ENCODE data around the gene FUOM.

FUOM gene, protein sequence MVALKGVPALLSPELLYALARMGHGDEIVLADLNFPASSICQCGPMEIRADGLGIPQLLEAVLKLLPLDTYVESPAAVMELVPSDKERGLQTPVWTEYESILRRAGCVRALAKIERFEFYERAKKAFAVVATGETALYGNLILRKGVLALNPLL

DNA sequence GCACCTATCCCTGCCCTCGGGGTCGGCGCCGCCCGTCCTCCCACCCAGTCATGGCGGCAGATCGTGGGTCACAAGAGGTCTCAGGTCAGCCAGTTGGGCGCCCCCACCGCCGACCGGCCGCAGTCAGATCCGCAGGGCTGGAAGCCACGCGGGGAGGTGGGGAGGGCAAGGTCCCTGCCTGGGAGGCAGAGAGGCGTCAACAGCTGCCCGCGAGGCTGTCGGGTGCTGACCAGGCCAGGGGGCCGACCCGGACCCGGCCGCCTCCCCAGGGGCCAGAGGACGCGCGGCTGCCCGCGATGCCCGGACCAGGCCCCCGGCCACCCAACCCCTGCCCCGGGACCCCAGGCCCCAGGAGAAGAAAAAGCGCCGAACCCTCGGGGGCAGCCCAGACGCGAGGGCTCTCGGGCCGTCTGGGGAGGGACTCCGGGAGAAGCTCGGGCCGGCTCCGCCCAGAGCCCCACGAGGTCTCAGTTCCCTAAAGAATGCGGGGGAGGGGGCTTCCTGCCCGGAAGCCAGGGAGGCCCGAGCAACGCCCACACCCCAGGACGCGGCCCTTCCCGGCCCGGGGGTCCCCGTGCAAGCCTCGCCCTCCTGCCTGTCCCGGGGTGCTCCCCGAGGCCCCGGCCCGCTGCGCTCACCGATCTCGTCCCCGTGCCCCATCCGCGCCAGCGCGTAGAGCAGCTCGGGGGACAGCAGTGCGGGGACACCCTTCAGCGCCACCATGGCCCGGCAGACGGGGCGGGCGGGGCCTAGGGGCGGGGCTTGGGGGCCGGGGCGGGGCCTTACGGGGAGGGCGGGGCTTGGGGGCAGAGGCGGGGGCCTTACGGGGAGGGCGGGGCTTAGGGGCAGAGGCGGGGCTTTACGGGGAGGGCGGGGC is at the start of gene FUOM:
Gene FUOM (minus strand): TSS at position 735 of the 877 bp plus-strand sequence. CDS start 12 bp downstream, at position 723.
- no peaks in the 10 kb centered on the region for H3K9me3 ChIP-seq (ENCODE audit: insufficient read depth, low read depth, low read length)
- peak within 1 kb of the TSS; percentile 77 for H3K4me3 ChIP-seq (ENCODE audit: low read length)
- H3K27me3 ChIP-seq (ENCODE audit: insufficient read depth, low read length), result peaks cover 16% of the 10 kb centered on the region
- H3K36me3 ChIP-seq (ENCODE audit: insufficient read depth, low read depth, low read length), result peaks cover 8% of the 10 kb centered on the region
- no peaks in the 10 kb centered on the region for H3K4me1 ChIP-seq (ENCODE audit: insufficient read depth, low read length)
- H3K27ac ChIP-seq (ENCODE audit: low read length), result no peak within 1 kb of the TSS
- peak within 1 kb of the TSS; percentile 68; the same call in 1 of the 2 replicates for H3K9ac ChIP-seq (ENCODE audit: low read depth, low read length)

DNA sequence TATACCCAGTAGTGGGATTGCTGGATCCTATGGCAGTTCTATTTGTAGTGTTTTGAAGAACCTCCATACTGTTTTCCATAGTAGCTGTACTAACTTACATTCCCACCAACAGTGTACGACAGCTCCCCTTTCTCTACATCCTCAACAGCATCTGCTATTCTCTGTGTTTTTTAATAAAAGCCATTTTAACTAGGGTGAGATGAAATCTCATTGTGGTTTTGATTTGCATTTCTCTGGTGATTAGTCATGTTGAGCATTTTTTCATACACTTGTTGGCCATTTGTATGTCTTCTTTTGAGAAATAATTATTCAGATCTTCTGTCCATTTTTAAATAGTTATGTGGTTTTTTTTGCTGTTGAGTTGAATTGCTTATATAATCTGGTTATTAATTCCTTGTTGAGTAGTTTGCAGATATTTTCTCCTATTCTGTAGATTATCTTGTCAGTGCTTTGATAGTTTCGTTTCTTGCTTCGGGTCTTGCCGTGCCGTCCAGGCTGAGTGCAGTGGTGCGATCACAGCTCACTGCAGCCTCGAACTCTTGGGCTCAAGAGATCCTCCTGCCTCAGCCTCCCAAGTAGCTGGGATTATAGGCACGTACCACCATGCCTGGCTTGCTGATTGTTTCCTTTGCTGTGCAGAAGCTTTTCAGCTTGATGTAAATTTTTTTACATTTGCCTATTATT is 48.2 kb upstream of the FUOM start:
- H3K4me3 ChIP-seq (ENCODE audit: low read length), result no peak overlapping the region
- H3K9me3 ChIP-seq (ENCODE audit: insufficient read depth, low read depth, low read length), result peaks cover 8% of the 10 kb centered on the region; the same call in 1 of the 2 replicates
- H3K27me3 ChIP-seq (ENCODE audit: insufficient read depth, low read length), result no peaks in the 10 kb centered on the region
- H3K4me1 ChIP-seq (ENCODE audit: insufficient read depth, low read length), result no peaks in the 10 kb centered on the region
- H3K27ac ChIP-seq (ENCODE audit: low read length), result no peak overlapping the region
- no peak overlapping the region for H3K9ac ChIP-seq (ENCODE audit: low read depth, low read length)
- peaks cover 84% of the 10 kb centered on the region for H3K36me3 ChIP-seq (ENCODE audit: insufficient read depth, low read depth, low read length)

DNA sequence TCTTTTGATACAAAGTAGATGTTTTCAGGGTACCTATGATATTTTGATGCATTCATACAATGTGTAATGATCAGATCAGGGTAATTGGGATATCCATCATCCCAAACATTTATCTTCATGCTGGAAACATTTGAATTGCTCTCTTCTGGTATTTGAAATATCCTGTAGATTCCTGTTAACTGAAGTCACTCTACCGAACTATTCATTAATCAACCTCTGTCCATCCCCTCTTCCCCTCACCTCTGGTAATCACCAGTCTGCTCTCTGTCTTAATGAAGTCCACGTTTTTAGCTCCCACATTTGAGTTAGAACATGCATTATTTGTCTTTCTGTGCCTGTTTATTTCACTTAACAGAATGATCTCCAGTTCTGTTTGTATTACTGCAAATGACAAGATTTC is 47.5 kb upstream of the FUOM start:
- H3K4me3 ChIP-seq (ENCODE audit: low read length), result no peak overlapping the region
- no peak overlapping the region for H3K9ac ChIP-seq (ENCODE audit: low read depth, low read length)
- H3K27ac ChIP-seq (ENCODE audit: low read length), result no peak overlapping the region
- H3K9me3 ChIP-seq (ENCODE audit: insufficient read depth, low read depth, low read length), result 0 out of 2 replicates have a peak, but pooled peaks cover 3% of the 10 kb centered on the region
- H3K27me3 ChIP-seq (ENCODE audit: insufficient read depth, low read length), result no peaks in the 10 kb centered on the region
- no peaks in the 10 kb centered on the region for H3K4me1 ChIP-seq (ENCODE audit: insufficient read depth, low read length)
- peaks cover 84% of the 10 kb centered on the region for H3K36me3 ChIP-seq (ENCODE audit: insufficient read depth, low read depth, low read length)

DNA sequence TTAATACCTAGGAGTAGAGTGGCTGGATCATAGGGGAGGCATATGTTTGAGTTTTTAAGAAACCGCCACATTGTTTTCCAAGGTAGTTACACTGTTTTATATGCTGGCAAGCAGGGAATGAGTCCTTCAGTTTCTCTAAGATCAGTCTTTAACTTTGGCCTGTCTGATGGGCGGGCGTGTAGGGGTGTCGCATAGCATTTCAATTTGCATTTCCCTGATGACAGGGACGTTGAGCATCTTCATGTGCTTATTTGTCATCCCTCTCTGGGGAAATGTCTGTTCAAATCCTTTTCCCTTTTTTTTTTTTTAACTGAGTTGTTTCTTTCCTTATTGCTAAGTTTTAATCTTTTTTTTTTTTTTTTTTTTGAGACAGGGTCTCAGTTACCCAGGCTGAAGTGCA is 46.0 kb upstream of the FUOM start:
- Histone ChIP-seq H3K27me3 (ENCODE audit: insufficient read depth, low read length) (no peaks in the 10 kb centered on the region), H3K36me3 (ENCODE audit: insufficient read depth, low read depth, low read length) (peaks cover 84% of the 10 kb centered on the region), H3K9ac (ENCODE audit: low read depth, low read length) (no peak overlapping the region), H3K4me1 (ENCODE audit: insufficient read depth, low read length) (no peaks in the 10 kb centered on the region), H3K4me3 (ENCODE audit: low read length) (no peak overlapping the region), H3K27ac (ENCODE audit: low read length) (no peak overlapping the region), H3K9me3 (ENCODE audit: insufficient read depth, low read depth, low read length) (no peaks in the 10 kb centered on the region)

DNA sequence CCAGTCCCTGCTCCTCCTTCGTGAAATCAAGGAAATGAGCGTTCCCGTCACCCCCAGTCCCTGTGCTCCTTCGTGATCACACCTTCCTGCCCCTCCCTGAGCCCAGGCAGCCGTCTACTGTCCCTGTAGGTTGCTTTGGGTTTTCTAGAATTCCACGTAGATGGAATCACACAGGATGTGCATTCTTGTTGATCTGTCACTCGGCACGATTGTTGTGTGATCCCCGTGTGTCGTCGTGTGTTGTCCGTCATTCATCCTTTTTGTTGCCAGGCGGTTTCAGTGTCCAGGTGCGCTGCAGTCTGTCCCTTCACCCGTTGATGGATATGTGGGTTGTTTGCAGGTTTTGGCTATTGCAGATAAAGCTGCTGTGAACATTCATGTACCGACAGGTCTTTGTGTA is 45.5 kb upstream of the FUOM start:
- peaks cover 85% of the 10 kb centered on the region for H3K36me3 ChIP-seq (ENCODE audit: insufficient read depth, low read depth, low read length)
- H3K4me3 ChIP-seq (ENCODE audit: low read length), result no peak overlapping the region
- no peaks in the 10 kb centered on the region for H3K27me3 ChIP-seq (ENCODE audit: insufficient read depth, low read length)
- no peaks in the 10 kb centered on the region for H3K9me3 ChIP-seq (ENCODE audit: insufficient read depth, low read depth, low read length)
- H3K9ac ChIP-seq (ENCODE audit: low read depth, low read length), result no peak overlapping the region
- no peak overlapping the region for H3K27ac ChIP-seq (ENCODE audit: low read length)
- no peaks in the 10 kb centered on the region for H3K4me1 ChIP-seq (ENCODE audit: insufficient read depth, low read length)

DNA sequence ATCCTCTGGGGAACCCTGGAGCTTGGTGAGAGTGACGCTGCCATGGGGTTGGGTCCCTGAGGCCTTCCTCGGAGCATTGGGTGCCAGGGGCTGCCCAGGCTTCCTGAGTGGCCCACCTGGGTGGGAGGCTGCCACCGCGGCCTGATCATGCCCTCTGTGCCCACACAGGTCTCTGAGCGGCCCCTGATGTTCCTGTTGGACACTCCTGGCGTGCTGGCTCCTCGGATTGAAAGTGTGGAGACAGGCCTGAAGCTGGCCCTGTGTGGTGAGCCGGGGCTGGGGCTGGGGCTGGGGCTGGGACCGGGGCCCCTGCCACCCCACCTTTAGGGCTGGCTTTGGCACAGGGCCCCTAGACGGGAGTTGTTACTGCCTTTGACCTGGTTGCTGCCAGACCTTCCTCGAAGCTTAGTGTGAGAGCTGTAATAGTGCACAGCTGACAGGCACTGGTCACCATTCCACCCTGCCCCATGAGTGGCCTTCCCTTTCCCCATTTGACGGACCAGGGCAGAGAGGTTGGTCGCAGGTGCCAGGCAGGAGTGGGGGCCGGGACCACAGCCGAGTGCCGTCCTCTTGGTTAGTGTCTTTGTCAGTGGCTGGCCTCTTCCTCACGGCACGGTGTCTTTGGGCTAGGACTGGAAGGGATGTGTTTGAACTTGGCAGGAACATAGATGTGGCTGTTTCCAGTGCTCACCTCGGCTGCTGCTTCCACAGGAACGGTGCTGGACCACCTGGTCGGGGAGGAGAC is 44.3 kb upstream of the FUOM start:
- Histone ChIP-seq H3K27me3 (ENCODE audit: insufficient read depth, low read length) (no peaks in the 10 kb centered on the region), H3K36me3 (ENCODE audit: insufficient read depth, low read depth, low read length) (peaks cover 86% of the 10 kb centered on the region), H3K9ac (ENCODE audit: low read depth, low read length) (no peak overlapping the region), H3K4me3 (ENCODE audit: low read length) (no peak overlapping the region), H3K9me3 (ENCODE audit: insufficient read depth, low read depth, low read length) (no peaks in the 10 kb centered on the region), H3K4me1 (ENCODE audit: insufficient read depth, low read length) (no peaks in the 10 kb centered on the region), H3K27ac (ENCODE audit: low read length) (no peak overlapping the region)

DNA sequence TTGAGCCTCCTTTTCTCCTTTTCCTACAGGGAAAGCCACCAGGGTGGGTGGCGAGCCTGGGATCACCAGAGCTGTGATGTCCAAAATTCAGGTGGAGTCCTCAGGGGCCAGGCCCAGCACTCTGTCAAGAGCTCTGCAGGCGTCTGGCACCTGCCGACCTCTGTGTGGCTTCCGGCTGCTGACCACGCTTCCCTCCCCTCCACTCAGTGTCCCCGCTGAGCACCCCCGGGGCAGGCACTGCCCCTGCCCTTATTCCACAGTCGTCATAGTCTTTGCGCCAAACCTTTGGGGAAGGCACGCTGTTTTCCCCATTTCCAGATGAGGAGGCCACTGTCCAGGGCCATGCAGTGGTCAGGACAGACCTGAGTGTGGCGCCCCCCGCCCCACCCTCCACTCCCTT is 43.7 kb upstream of the FUOM start:
- no peaks in the 10 kb centered on the region for H3K9me3 ChIP-seq (ENCODE audit: insufficient read depth, low read depth, low read length)
- no peaks in the 10 kb centered on the region for H3K27me3 ChIP-seq (ENCODE audit: insufficient read depth, low read length)
- no peak overlapping the region for H3K4me3 ChIP-seq (ENCODE audit: low read length)
- peaks cover 85% of the 10 kb centered on the region for H3K36me3 ChIP-seq (ENCODE audit: insufficient read depth, low read depth, low read length)
- no peaks in the 10 kb centered on the region for H3K4me1 ChIP-seq (ENCODE audit: insufficient read depth, low read length)
- H3K9ac ChIP-seq (ENCODE audit: low read depth, low read length), result no peak overlapping the region
- H3K27ac ChIP-seq (ENCODE audit: low read length), result no peak overlapping the region

DNA sequence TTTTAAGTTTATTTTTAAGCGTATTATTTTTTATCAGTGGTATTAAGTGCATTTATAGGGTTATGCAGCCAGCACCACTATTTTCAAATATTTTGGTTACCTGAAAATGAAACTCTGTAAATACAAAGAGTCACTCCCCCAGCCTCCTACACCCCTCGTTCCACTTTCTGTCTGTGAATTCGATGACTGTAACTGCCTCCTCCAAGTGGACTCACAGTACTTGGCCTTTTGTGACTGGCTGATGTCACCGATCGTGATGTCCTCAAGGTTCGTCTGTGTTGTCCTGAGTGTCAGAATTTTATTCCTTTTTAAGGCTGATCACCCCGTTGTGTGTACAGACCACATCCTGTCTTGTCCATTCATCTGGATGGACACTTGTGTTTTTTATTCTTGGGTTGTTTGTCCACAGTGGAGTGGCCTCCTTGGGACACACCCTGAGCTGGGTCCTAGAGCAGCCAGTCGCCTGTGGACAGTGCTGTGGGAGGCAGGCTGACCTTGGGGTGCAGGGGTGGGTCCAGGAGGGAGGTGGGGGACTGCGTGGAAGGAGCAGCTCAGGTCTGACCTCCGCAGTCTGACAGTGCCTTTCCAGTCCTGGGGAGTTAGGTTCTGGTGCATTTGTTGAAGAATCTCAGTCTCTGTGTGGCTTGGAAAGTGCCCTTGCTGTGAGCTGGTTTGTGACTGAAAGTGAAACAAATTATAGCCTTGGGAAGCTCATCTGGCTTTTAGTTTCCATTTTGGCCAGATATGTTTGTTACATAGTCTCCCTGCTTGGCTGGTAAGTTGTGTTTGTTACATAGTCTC is 43.0 kb upstream of the FUOM start:
- Histone ChIP-seq H3K27me3 (ENCODE audit: insufficient read depth, low read length) (no peaks in the 10 kb centered on the region), H3K36me3 (ENCODE audit: insufficient read depth, low read depth, low read length) (peaks cover 89% of the 10 kb centered on the region), H3K27ac (ENCODE audit: low read length) (no peak overlapping the region), H3K9me3 (ENCODE audit: insufficient read depth, low read depth, low read length) (no peaks in the 10 kb centered on the region), H3K4me3 (ENCODE audit: low read length) (no peak overlapping the region), H3K4me1 (ENCODE audit: insufficient read depth, low read length) (no peaks in the 10 kb centered on the region), H3K9ac (ENCODE audit: low read depth, low read length) (no peak overlapping the region)

DNA sequence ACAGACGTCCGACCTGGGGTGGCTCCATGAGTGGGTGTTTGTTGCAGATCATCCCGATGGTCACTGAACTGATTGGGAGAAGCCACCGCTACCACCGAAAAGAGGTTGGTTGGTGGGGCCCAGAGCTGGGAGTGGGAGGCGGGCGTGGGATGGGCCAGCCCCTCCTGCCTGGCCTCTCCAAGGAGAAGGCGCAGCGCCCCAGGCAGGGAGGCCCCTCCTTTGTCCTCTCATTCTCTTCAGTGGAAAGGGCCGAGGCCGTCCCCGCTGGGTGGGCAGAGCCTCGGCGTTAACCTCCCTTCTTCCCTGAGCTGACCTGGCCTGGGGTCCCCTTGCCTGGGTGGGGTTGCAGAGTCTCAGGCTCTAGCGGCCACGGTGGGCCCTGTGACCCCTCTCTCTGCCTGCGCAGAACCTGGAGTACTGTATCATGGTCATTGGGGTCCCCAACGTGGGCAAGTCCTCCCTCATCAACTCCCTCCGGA is 41.3 kb upstream of the FUOM start:
- Histone ChIP-seq H3K9me3 (ENCODE audit: insufficient read depth, low read depth, low read length) (no peaks in the 10 kb centered on the region), H3K9ac (ENCODE audit: low read depth, low read length) (no peak overlapping the region), H3K36me3 (ENCODE audit: insufficient read depth, low read depth, low read length) (peaks cover 78% of the 10 kb centered on the region), H3K27me3 (ENCODE audit: insufficient read depth, low read length) (no peaks in the 10 kb centered on the region), H3K4me1 (ENCODE audit: insufficient read depth, low read length) (no peaks in the 10 kb centered on the region), H3K27ac (ENCODE audit: low read length) (no peak overlapping the region), H3K4me3 (ENCODE audit: low read length) (no peak overlapping the region)

DNA sequence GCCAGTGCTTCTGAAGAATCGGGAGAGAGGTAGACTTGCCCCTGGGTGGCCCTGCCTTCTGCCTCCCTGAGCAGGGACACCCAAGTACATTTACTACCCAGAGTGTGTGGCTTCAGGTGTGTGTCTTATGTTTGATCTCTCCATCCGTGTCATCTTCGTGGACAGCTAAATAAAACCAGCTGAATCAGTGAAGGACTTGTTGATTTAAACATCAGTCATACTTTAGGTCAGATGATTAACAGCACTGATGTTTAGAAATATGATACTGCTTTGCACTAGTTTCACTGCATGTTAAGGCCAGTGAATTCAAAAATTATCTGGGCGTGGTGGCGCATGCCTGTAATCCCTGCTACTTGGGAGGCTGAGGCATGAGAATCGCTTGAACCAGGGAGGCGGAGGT is 40.1 kb upstream of the FUOM start:
- no peak overlapping the region for H3K9ac ChIP-seq (ENCODE audit: low read depth, low read length)
- no peaks in the 10 kb centered on the region for H3K4me1 ChIP-seq (ENCODE audit: insufficient read depth, low read length)
- H3K4me3 ChIP-seq (ENCODE audit: low read length), result no peak overlapping the region
- no peaks in the 10 kb centered on the region for H3K9me3 ChIP-seq (ENCODE audit: insufficient read depth, low read depth, low read length)
- H3K27ac ChIP-seq (ENCODE audit: low read length), result no peak overlapping the region
- peaks cover 70% of the 10 kb centered on the region for H3K36me3 ChIP-seq (ENCODE audit: insufficient read depth, low read depth, low read length)
- H3K27me3 ChIP-seq (ENCODE audit: insufficient read depth, low read length), result no peaks in the 10 kb centered on the region
